Keratinocyte (primary cell): Measurements from ENCODE around the gene MAOA. TPM values are rescaled to one million over a fixed set of nuclear protein-coding genes. Genes with fewer than 3 reads are reported as not detected.

Experiments
- DNase-seq: peaks from one replicate; pipeline ENCODE4 v3.0.0-alpha.2; 2011; ENCODE audit warnings: low read depth, missing footprints, low spot score
- FAIRE-seq: peaks from 2 replicates; lab custom pipeline; 2011; peaks lifted over from hg19 to GRCh38; lab: Jason Lieb, UNC
- H2AFZ ChIP-seq: 2 replicates; pipeline ENCODE4 v1.6.0; 2012; ENCODE audit warnings: low read length, control low read depth, inconsistent platforms; ENCODE audit not compliant: control insufficient read depth
- H3K27ac ChIP-seq: 2 replicates; pipeline ENCODE4 v1.5.1; 2011; ENCODE audit warnings: low read length; ENCODE audit not compliant: control insufficient read depth, insufficient read depth
- H3K27me3 ChIP-seq: 3 replicates; pipeline ENCODE4 v1.6.0; 2011; ENCODE audit warnings: low read length; ENCODE audit not compliant: control insufficient read depth, insufficient read depth; ENCODE audit errors: extremely low read depth
- H3K36me3 ChIP-seq, 2 experiments: 2 replicates in 1 of 2; 3 replicates in 1 of 2; pipeline ENCODE4 v1.5.1; 2011; ENCODE audit warnings: low read length in 2 of 2, mild to moderate bottlenecking in 1 of 2; ENCODE audit not compliant: control insufficient read depth in 2 of 2, insufficient read depth in 2 of 2; ENCODE audit errors: extremely low read depth in 1 of 2
- H3K4me1 ChIP-seq: 3 replicates; pipeline ENCODE4 v1.5.1; 2011; ENCODE audit warnings: low read length; ENCODE audit not compliant: control insufficient read depth, insufficient read depth; ENCODE audit errors: extremely low read depth
- H3K4me2 ChIP-seq: 3 replicates; pipeline ENCODE4 v1.6.0; 2011; ENCODE audit warnings: low read depth, low read length; ENCODE audit not compliant: control insufficient read depth, insufficient read depth; ENCODE audit errors: extremely low read depth
- H3K4me3 ChIP-seq, 3 experiments: fragments of 200-600 bp in 1 of 3; sonication (generic) in 1 of 3; 2 replicates in 2 of 3; 3 replicates in 1 of 3; pipeline ENCODE4 v1.5.1; 2011 to 2016; ENCODE audit warnings: low read length in 3 of 3, mild to moderate bottlenecking in 3 of 3, control low read depth in 2 of 3, inconsistent platforms in 1 of 3, low read depth in 1 of 3, mixed read lengths in 1 of 3, mixed run types in 1 of 3, moderate library complexity in 1 of 3; ENCODE audit not compliant: control insufficient read depth in 2 of 3, insufficient read depth in 2 of 3; ENCODE audit errors: extremely low read depth in 1 of 3
- H3K79me2 ChIP-seq: 2 replicates; pipeline ENCODE4 v1.6.0; 2012; ENCODE audit warnings: low read length; ENCODE audit not compliant: control insufficient read depth, insufficient read depth
- H3K9ac ChIP-seq: 3 replicates; pipeline ENCODE4 v1.6.0; 2011; ENCODE audit warnings: low read length; ENCODE audit not compliant: control insufficient read depth, insufficient read depth; ENCODE audit errors: extremely low read depth
- H3K9me1 ChIP-seq: 3 replicates; pipeline ENCODE4 v1.6.0; 2011; ENCODE audit warnings: low read length; ENCODE audit not compliant: control insufficient read depth, insufficient read depth; ENCODE audit errors: extremely low read depth
- H3K9me3 ChIP-seq: 2 replicates; pipeline ENCODE4 v1.5.1; 2012; ENCODE audit warnings: low read depth, low read length; ENCODE audit not compliant: control insufficient read depth
- H4K20me1 ChIP-seq: 3 replicates; pipeline ENCODE4 v1.6.0; 2011; ENCODE audit warnings: low read length; ENCODE audit not compliant: control insufficient read depth, insufficient read depth; ENCODE audit errors: extremely low read depth
- EZH2 ChIP-seq: IDR thresholded peaks from one replicate; pipeline ENCODE4 v1.6.1; 2012; ENCODE audit warnings: inconsistent platforms, mild to moderate bottlenecking, low read length, moderate library complexity
- dilution Hi-C: fragments of 300-500 bp; cut with MboI; formaldehyde crosslinking; loops from one replicate; pipeline ENCODE4 v1.7.0; 2020; ENCODE audit warnings: low sequenced_read_pairs; ENCODE audit not compliant: extremely low pct_ligation_motif_present
- polyA plus RNA-seq, 5 experiments: library from polyadenylated mRNA; depleted of rRNA in 3 of 5; stranded (reverse) in 3 of 5; stranded (forward) in 1 of 5; unstranded in 1 of 5; fragments of >200 nt; gene quantifications; 1 replicate in 1 of 5; 2 replicates in 3 of 5; 3 replicates in 1 of 5; pipeline versions ENCODE4 v1.2.1 to v1.2.3, GENCODE V29; 2011 to 2012; ENCODE audit warnings: missing spikeins in 2 of 5, low read depth in 1 of 5, low replicate concordance in 1 of 5
- TF ChIP-seq, protein P1 (sequence below), 3 experiments: IDR thresholded peaks in 1 of 3; conservative IDR thresholded peaks in 1 of 3; optimal IDR thresholded peaks in 1 of 3; 2 replicates in 2 of 3; 3 replicates in 1 of 3; pipeline versions ENCODE3 to v1.5.1; 2011; ENCODE audit warnings: low read length in 3 of 3, mild to moderate bottlenecking in 3 of 3, moderate library complexity in 2 of 3, control low read depth in 1 of 3, inconsistent platforms in 1 of 3; ENCODE audit not compliant: insufficient read depth in 2 of 3; ENCODE audit errors: extremely low read depth in 1 of 3

MAOA gene
- polyA plus RNA-seq, 1 donor (not counting 4 experiments of a cell fraction or from before 2014, with no cell fraction given): 69.7 TPM

DNA sequence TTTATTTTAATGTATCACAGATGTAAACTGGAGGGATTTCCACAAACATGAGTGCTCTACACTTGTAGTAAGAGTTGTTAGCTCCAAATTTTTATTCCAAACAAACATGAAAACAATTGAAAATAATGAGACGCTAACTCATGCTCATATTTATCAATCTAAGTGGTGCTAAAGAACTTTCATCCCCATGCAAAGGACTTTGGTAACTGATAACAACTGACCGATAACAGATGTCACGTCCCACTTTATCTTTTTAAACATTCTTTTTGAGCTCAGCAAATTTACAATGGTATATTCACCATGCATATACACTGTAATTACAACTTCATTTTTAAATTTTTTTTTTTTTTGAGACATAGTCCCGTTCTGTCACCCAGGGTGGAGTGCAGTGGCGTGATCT lies 15.6 kb upstream of the MAOA start:
- no peak overlapping the region for H3K27ac ChIP-seq

DNA sequence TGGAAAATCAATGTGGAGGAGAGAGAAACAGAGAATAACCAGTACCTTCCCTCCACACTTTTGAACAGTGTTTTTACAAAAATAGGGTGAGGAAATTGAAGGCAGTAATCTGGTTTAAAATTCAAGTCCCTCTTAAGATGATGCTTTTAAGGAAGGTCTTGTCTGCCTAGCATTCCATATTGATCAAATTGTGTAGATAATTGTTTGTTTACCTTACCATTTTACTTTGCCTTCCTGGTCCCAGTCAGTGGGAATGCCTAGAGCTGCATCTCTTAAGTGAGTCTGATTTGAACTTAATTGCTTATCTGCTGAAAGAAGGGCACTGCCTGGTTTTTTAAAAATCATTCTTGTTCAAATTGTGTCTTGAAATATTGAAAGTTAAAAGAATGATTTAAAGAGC lies 14.4 kb upstream of the MAOA start:
- H2AFZ ChIP-seq: no peak overlapping the region
- FAIRE-seq: no peak
- H4K20me1 ChIP-seq: no peaks in the 10 kb centered on the region
- H3K9me1 ChIP-seq: no peaks in the 10 kb centered on the region
- TF ChIP-seq EZH2: no peak
- TF ChIP-seq, protein P1, sequence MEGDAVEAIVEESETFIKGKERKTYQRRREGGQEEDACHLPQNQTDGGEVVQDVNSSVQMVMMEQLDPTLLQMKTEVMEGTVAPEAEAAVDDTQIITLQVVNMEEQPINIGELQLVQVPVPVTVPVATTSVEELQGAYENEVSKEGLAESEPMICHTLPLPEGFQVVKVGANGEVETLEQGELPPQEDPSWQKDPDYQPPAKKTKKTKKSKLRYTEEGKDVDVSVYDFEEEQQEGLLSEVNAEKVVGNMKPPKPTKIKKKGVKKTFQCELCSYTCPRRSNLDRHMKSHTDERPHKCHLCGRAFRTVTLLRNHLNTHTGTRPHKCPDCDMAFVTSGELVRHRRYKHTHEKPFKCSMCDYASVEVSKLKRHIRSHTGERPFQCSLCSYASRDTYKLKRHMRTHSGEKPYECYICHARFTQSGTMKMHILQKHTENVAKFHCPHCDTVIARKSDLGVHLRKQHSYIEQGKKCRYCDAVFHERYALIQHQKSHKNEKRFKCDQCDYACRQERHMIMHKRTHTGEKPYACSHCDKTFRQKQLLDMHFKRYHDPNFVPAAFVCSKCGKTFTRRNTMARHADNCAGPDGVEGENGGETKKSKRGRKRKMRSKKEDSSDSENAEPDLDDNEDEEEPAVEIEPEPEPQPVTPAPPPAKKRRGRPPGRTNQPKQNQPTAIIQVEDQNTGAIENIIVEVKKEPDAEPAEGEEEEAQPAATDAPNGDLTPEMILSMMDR (optimal IDR thresholded peaks at IDR 0.05 in 1 of 3, IDR thresholded peaks at IDR 0.05 in 1 of 3, conservative IDR thresholded peaks at IDR 0.05 in 1 of 3; ENCODE audit: extremely low read depth in 1 of 3, insufficient read depth in 2 of 3, low read length in 3 of 3): no peak
- no peaks in the 10 kb centered on the region for H3K27me3 ChIP-seq
- peaks cover 16% of the 10 kb centered on the region for H3K4me1 ChIP-seq
- no peak overlapping the region for H3K9ac ChIP-seq
- no peaks in the 10 kb centered on the region for H3K79me2 ChIP-seq
- no peak overlapping the region for H3K27ac ChIP-seq
- H3K4me2 ChIP-seq: no peak overlapping the region
- no peaks in the 10 kb centered on the region for H3K36me3 ChIP-seq
- H3K4me3 ChIP-seq: no peak overlapping the region
- dilution Hi-C loops: no loop called here
- no peaks in the 10 kb centered on the region for H3K9me3 ChIP-seq
- no peak for DNase-seq

More for the DNA sequence above, 15.6 kb upstream of the MAOA start:
- no peaks in the 10 kb centered on the region for H3K9me1 ChIP-seq
- H3K9ac ChIP-seq: no peak overlapping the region
- DNase-seq: no peak
- no peak for FAIRE-seq
- H3K27me3 ChIP-seq: no peaks in the 10 kb centered on the region
- no peaks in the 10 kb centered on the region for H3K79me2 ChIP-seq
- dilution Hi-C loops: no loop called here
- H4K20me1 ChIP-seq: no peaks in the 10 kb centered on the region
- no peak overlapping the region for H2AFZ ChIP-seq
- no peak for TF ChIP-seq EZH2
- TF ChIP-seq, protein P1 (optimal IDR thresholded peaks at IDR 0.05 in 1 of 3, IDR thresholded peaks at IDR 0.05 in 1 of 3, conservative IDR thresholded peaks at IDR 0.05 in 1 of 3; ENCODE audit: extremely low read depth in 1 of 3, insufficient read depth in 2 of 3, low read length in 3 of 3): no peak
- H3K36me3 ChIP-seq: no peaks in the 10 kb centered on the region
- H3K4me1 ChIP-seq: peaks cover 16% of the 10 kb centered on the region
- no peak overlapping the region for H3K4me2 ChIP-seq
- no peak overlapping the region for H3K4me3 ChIP-seq
- H3K9me3 ChIP-seq: no peaks in the 10 kb centered on the region
